Naive thymus-derived CD4-positive, alpha-beta T cell (primary cell): ENCODE measurements around the gene SECTM1. TPM values are rescaled to one million over a fixed set of nuclear protein-coding genes. Genes with fewer than 3 reads are reported as not detected.

Source experiments
- ATAC-seq: fragments of 150-1000 bp; cut with Tn5 transposase; 2 replicates; pipeline ENCODE4 v1.10.0; 2021; ENCODE audit warnings: mild to moderate bottlenecking, moderate library complexity
- CTCF ChIA-PET: fragments of 350-600 bp; sonication (Branson Sonifier 250); formaldehyde crosslinking; loops from one replicate; lab custom pipeline; 2021; ENCODE audit warnings: antibody characterized with exemption; lab: Charles Lee
- POLR2A ChIA-PET: fragments of 350-600 bp; sonication (Branson Sonifier 250); formaldehyde crosslinking; loops from one replicate; lab custom pipeline; 2021; ENCODE audit warnings: antibody characterized with exemption, inconsistent platforms; lab: Charles Lee
- DNase-seq, 9 donors: peaks; one replicate each; pipeline versions ENCODE4 v3.0.0 to v3.0.0-alpha.2; 2020 to 2022; ENCODE audit warnings: mixed read lengths in 1 of 9
- H3K27ac ChIP-seq: one replicate; pipeline ENCODE4 v1.7.0; 2013; ENCODE audit warnings: mild to moderate bottlenecking, low read depth, low read length, moderate library complexity
- H3K27me3 ChIP-seq, 2 donors: one replicate each; pipeline ENCODE4 v1.7.0; 2013; ENCODE audit warnings: low read length in 2 of 2, mild to moderate bottlenecking in 2 of 2, moderate library complexity in 2 of 2; ENCODE audit not compliant: control insufficient read depth in 2 of 2, insufficient read depth in 2 of 2
- H3K36me3 ChIP-seq, 3 experiments: 1 replicate in 2 of 3; 2 replicates in 1 of 3; pipeline ENCODE4 v1.7.0; 2013; ENCODE audit warnings: low read length in 3 of 3, mild to moderate bottlenecking in 3 of 3, moderate library complexity in 1 of 3; ENCODE audit not compliant: insufficient read depth in 3 of 3, control insufficient read depth in 2 of 3
- H3K4me1 ChIP-seq, 2 donors: one replicate each; pipeline ENCODE4 v1.7.0; 2013; ENCODE audit warnings: low read length in 2 of 2, mild to moderate bottlenecking in 2 of 2, moderate library complexity in 1 of 2; ENCODE audit not compliant: control insufficient read depth in 2 of 2, insufficient read depth in 2 of 2
- H3K4me3 ChIP-seq: 2 replicates; pipeline ENCODE4 v1.7.0; 2013; ENCODE audit warnings: mild to moderate bottlenecking, low read length
- H3K9me3 ChIP-seq, 3 experiments: 1 replicate in 2 of 3; 2 replicates in 1 of 3; pipeline ENCODE4 v1.7.0; 2013; ENCODE audit warnings: low read length in 3 of 3; ENCODE audit not compliant: control insufficient read depth in 2 of 3
- H3K27ac Mint-ChIP-seq, 9 donors: one replicate each; pipeline ENCODE4 v1.8.0; 2020 to 2022; ENCODE audit warnings: mixed read lengths in 9 of 9, mild to moderate bottlenecking in 8 of 9, moderate library complexity in 5 of 9, inconsistent platforms in 2 of 9
- H3K27me3 Mint-ChIP-seq, 5 donors: one replicate each; pipeline ENCODE4 v1.8.0; 2021 to 2022; ENCODE audit warnings: mixed read lengths in 5 of 5, mild to moderate bottlenecking in 1 of 5
- H3K36me3 Mint-ChIP-seq, 5 donors: one replicate each; pipeline ENCODE4 v1.8.0; 2020 to 2022; ENCODE audit warnings: mixed read lengths in 5 of 5, mild to moderate bottlenecking in 3 of 5, inconsistent platforms in 1 of 5
- H3K4me1 Mint-ChIP-seq, 7 donors: one replicate each; pipeline ENCODE4 v1.8.0; 2020 to 2022; ENCODE audit warnings: mixed read lengths in 7 of 7, mild to moderate bottlenecking in 3 of 7, inconsistent platforms in 1 of 7
- H3K4me3 Mint-ChIP-seq, 10 donors: one replicate each; pipeline ENCODE4 v1.8.0; 2020 to 2022; ENCODE audit warnings: mild to moderate bottlenecking in 10 of 10, mixed read lengths in 10 of 10, moderate library complexity in 6 of 10, inconsistent platforms in 2 of 10
- H3K9me3 Mint-ChIP-seq, 11 donors: one replicate each; pipeline ENCODE4 v1.8.0; 2020 to 2022; ENCODE audit warnings: mixed read lengths in 11 of 11, mild to moderate bottlenecking in 4 of 11, inconsistent platforms in 1 of 11, moderate library complexity in 1 of 11
- intact Hi-C, 2 donors: fragments of 100-400 bp; cut with micrococcal nuclease; formaldehyde crosslinking; loops; one replicate each; pipeline ENCODE4 v1.15.1; 2023
- polyA plus RNA-seq, 2 donors: library from polyadenylated mRNA; unstranded; fragments of 300-500 nt; fragmentation: Illumina TruSeq; gene quantifications; one replicate each; pipeline ENCODE4 v1.2.3, GENCODE V29; 2021
- total RNA-seq, 6 experiments: library from RNA in 5 of 6; stranded (reverse) in 5 of 6; gene quantifications; 1 replicate in 5 of 6; 2 replicates in 1 of 6; pipeline ENCODE4 v1.2.3 and lab custom pipeline; 2021 to 2026

Gene SECTM1
- total and polyA plus RNA-seq, 7 experiments from 2014 or later = 1.5 to 32.4 (median 3.2) TPM

DNA sequence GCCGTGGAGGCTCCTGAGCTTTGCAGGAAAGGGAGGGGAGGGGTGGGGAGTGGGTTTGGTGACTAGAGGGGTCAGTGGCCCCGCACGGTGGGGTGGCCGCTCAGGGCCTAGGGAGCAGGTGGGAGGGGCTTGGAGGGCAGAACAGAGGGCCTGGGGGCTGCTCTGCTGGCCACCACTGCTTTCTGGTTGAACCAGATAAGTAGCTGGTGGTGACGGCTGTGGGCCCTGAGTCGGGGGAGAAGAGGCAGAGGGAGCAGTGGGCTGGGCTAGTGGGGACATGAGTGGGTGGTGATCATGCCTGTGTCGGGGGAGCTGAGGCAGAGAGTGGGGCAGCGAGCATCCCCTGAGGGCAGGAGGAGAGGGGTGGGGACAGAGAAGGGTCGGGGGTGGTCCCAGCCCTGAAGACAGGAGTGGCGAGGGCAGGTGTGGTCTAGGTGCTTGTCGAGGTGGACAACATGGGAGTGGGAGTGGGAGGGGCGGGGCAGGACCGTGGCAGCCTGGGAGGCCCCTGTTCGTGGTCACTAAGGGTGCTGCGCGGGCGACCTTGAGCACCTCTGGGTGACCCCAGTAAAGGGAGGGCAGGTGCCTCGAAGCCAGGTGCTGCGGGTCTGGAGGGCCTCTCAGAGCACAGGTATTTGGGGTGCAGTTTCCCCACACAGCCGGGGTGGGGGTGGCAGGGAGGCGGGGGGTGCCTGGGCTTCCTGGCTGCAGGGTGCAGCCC lies 9.9 kb downstream of the SECTM1 start:
- Mint-ChIP-seq H3K27me3 (no peaks in the 10 kb centered on the region), H3K4me3 (peak overlapping the region in 1 of 10 donors; percentile 14), H3K9me3 (no peaks in the 10 kb centered on the region), H3K4me1 (peaks cover 0 to 29% (median 16%) of the 10 kb centered on the region in 7 donors), H3K36me3 (no peaks in the 10 kb centered on the region), H3K27ac (peak overlapping the region in 1 of 9 donors; percentile 25)
- Histone ChIP-seq H3K4me3 (no peak overlapping the region), H3K4me1 (peaks cover 7 to 12% of the 10 kb centered on the region in 2 donors), H3K36me3 (no peaks in the 10 kb centered on the region), H3K27ac (no peak overlapping the region), H3K9me3 (no peaks in the 10 kb centered on the region), H3K27me3 (no peaks in the 10 kb centered on the region)
- DNase-seq (no peak), ATAC-seq (no peak)
- CTCF ChIA-PET = interaction anchor here (0.7 to 3.4 kb wide), 2 partner anchors 23 to 213 kb away, joined by 3 to 57 read pairs; no protein-coding TSS in a partner anchor
- POLR2A ChIA-PET = interaction anchor here (1.1 to 5.3 kb wide), 3 partner anchors 10 to 31 kb away, joined by 3 to 34 read pairs (median 5); partner anchors contain the start of gene SECTM1
- intact Hi-C loops = no loop called here

DNA sequence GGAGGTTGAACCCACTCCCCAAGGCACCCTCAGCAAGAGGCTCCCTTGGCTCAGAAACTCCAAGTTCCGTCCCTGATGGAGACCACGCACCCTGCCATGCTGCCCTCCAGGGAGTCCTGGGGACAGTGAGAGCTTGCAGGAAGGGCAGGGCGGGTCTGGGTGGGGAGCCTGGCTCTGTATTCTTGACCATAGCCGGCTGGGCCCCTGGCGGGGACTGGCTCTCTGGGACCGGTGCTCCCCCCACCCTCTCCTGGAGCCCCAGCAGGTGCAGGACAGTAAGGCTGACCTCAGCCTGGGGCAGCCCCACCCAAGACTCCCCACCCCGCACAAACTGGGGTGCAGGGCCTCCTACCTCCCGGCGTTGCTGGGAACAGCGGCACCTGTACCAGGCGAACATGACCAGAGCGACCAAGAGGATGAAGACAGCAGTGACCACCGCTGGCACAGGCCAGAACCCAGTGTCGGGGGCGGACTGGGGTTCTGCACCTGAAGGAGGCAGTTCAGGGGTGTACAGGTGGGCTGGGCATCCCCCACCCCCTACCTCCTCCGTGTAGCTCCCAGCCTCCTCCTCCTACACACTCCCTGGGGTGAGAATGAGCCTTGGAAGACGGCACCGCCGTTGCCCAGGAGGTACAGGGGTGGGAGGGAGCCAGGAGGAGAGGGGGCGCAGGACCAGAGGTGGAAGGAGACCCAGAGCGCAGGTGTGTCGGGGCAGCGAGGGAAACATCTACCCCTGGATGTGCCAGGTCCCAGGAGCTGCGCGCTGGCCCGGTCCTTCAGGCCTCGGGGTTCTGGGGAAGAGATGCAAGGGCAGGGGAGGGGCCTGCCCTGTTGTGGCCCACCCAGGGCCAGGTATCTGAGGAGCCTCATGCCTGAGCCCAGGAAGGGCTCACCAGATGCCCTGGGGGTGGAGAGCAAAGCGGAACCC lies 10.8 kb downstream of the SECTM1 start:
- ATAC-seq = no peak
- no peaks in the 10 kb centered on the region for H3K36me3 Mint-ChIP-seq
- H3K9me3 ChIP-seq = no peaks in the 10 kb centered on the region
- peaks cover 0 to 29% (median 16%) of the 10 kb centered on the region in 7 donors for H3K4me1 Mint-ChIP-seq
- H3K9me3 Mint-ChIP-seq = no peaks in the 10 kb centered on the region
- H3K27me3 Mint-ChIP-seq = no peaks in the 10 kb centered on the region
- peak overlapping the region in 1 of 10 donors; percentile 63 for H3K4me3 Mint-ChIP-seq
- intact Hi-C loops = no loop called here
- H3K36me3 ChIP-seq = no peaks in the 10 kb centered on the region
- no peak overlapping the region for H3K27ac ChIP-seq
- no peaks in the 10 kb centered on the region for H3K27me3 ChIP-seq
- peaks cover 9 to 16% of the 10 kb centered on the region in 2 donors for H3K4me1 ChIP-seq
- H3K27ac Mint-ChIP-seq = peak overlapping the region in 6 of 9 donors; percentile 22 to 89 (median 69)
- no peak for DNase-seq
- CTCF ChIA-PET = interaction anchor here (0.8 to 3.4 kb wide), 5 partner anchors 22 to 92 kb away, joined by 3 to 57 read pairs (median 7); no protein-coding TSS in a partner anchor
- POLR2A ChIA-PET = interaction anchor here (0.5 to 5.3 kb wide), 6 partner anchors 10 to 117 kb away, joined by 3 to 34 read pairs (median 4); no protein-coding TSS in a partner anchor
- no peak overlapping the region for H3K4me3 ChIP-seq

DNA sequence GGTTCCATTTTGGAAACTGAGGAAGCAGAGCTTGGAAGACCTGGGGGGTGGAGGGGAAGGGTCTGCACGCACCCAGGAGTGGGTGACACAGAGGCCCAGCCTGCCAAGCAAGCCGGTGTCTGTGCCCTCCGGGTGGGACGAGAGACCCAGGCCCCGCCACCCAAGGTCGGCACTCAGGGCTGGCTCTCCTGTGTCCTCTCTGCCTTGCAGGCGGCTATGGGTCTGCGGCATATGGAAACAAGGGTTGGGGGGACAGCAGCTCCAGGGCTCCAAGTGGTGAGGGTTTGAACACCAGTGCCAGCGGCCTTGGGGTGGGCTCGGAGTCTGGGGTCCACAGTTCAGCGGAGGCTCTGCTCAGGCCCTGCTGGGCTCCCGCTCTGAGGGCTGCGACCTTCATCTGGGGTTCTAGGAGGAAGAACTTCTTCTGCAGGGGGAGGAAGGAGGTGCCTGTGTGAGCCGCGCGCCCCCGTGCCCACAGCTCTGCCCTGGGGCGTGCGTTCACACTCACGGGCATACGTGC lies 11.6 kb downstream of the SECTM1 start:
- Histone ChIP-seq H3K9me3 (no peaks in the 10 kb centered on the region), H3K27ac (peak overlapping the region; percentile 77), H3K4me3 (no peak overlapping the region), H3K27me3 (no peaks in the 10 kb centered on the region), H3K36me3 (peaks cover 0 to 4% (median 0%) of the 10 kb centered on the region in 3 experiments), H3K4me1 (peaks cover 13 to 20% of the 10 kb centered on the region in 2 donors)
- Mint-ChIP-seq H3K36me3 (no peaks in the 10 kb centered on the region), H3K27ac (peak overlapping the region in 7 of 9 donors; percentile 28 to 89 (median 76)), H3K9me3 (no peaks in the 10 kb centered on the region), H3K4me3 (peak overlapping the region in 6 of 10 donors; percentile 6 to 63 (median 28)), H3K4me1 (peaks cover 0 to 33% (median 16%) of the 10 kb centered on the region in 7 donors), H3K27me3 (no peaks in the 10 kb centered on the region)
- ChIA-PET POLR2A (interaction anchor here (0.7 to 5.3 kb wide), 5 partner anchors 15 to 116 kb away, joined by 3 to 34 read pairs (median 5); no protein-coding TSS in a partner anchor), CTCF (interaction anchor here (0.8 to 3.4 kb wide), 6 partner anchors 21 to 91 kb away, joined by 3 to 57 read pairs (median 6); no protein-coding TSS in a partner anchor)
- DNase-seq = no peak
- ATAC-seq = no peak
- intact Hi-C loops = loop anchor here (1.0 to 2.0 kb wide), 8 partner anchors 20 to 292 kb away; partner anchors contain the start of gene CSNK1D (in 1 of the 2)

DNA sequence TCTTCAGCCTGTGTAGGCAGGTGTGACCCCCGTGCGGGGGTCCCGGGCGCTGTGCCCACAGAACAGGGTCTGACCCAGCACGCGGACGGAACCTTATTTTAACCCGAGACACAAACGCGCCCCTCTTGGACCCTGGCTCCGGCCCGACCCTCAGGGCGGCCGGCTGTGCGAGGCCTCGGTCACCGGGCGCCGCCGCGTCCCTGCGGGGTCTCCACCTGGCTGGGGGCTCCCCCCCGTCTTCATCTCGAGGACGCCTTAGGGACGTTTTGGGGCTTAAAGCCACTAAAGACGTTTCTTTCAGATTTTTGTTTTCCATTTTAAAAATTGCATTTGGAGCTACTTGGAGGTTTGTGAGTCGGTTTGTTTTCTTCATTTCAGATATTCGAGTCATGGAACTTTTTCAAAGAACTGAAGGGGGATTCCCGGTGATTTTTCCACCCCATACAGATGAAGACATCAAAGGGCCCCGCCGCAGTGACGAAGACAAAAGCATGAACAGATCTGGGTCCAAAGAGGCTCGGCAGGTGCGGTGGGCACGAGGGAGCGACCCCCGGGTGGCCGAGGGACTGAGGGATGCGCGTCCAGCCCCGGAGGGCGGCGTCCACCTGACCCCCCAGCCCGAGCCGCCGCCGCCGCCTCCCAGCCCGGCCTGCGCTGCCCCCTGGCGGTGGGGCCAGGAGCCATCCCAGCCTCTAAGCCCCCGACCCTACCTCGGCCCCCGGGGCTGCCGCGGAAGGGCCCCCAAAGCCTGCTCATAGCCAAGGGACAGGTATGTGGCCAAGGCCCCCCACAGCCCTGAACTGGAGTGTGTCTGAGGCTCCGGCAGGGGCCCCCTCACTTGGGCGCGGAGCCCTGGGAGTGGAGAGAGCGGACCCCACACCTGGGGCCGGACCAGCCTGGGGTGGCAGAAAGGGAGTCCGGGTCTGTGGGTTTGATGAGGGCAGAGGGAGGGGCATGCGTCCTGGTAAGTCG lies 12.3 kb downstream of the SECTM1 start:
- Mint-ChIP-seq H3K27ac (peak overlapping the region; percentile 75 to 97 (median 93)), H3K27me3 (no peaks in the 10 kb centered on the region), H3K4me3 (peak overlapping the region; percentile 58 to 87 (median 82)), H3K9me3 (no peaks in the 10 kb centered on the region), H3K36me3 (peaks cover 0 to 3% (median 0%) of the 10 kb centered on the region in 5 donors), H3K4me1 (peaks cover 0 to 31% (median 16%) of the 10 kb centered on the region in 7 donors)
- Histone ChIP-seq H3K27ac (peak overlapping the region; percentile 77), H3K4me1 (peaks cover 13 to 20% of the 10 kb centered on the region in 2 donors), H3K36me3 (peaks cover 0 to 12% (median 0%) of the 10 kb centered on the region in 3 experiments), H3K27me3 (no peaks in the 10 kb centered on the region), H3K4me3 (peak overlapping the region; percentile 46), H3K9me3 (no peaks in the 10 kb centered on the region)
- intact Hi-C loops = loop anchor here (1.0 to 2.0 kb wide), 8 partner anchors 19 to 291 kb away; partner anchors contain the start of gene CSNK1D (in 1 of the 2)
- ChIA-PET CTCF (interaction anchor here (0.9 to 3.4 kb wide), 7 partner anchors 12 to 88 kb away, joined by 3 to 57 read pairs (median 5); no protein-coding TSS in a partner anchor), POLR2A (interaction anchor here (0.8 to 5.3 kb wide), 5 partner anchors 15 to 115 kb away, joined by 3 to 34 read pairs (median 5); no protein-coding TSS in a partner anchor)
- ATAC-seq (peak; percentile 69), DNase-seq (peak; percentile 70 to 95 (median 80))

DNA sequence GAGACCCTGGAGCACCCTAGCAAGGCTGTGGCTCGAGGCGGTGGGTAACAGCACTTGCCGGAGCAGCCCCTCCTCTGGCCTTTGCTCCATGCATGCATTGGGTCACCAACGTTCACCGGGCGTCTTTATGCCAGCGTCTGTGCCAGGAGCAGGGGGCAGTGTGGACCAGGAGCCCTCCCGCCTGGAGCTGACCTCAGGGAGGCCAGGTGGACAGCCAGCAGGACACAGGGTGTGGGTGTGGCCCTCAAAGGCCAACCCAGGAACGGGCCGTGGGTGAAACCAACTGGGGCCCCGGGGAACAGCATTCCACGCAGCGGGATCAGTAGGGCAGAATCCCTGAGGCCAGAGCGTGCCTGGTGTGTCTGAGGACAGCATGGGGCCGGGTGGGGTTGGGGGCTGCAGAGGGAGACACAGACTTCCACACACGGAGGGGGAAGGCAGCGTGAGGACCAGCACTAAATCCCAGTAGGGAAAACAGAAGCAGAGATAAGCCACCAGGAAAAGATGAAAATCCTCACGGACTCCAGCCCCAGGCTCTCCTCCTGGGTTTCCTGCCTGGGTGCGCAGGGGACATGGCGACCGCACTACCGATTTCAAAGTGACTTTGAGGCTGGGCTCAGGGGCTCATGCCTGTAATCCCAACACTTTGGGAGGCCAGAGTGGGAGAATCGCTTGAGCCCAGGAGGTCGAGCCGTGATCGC lies 13.3 kb downstream of the SECTM1 start:
- H3K27ac ChIP-seq = peak overlapping the region; percentile 77
- DNase-seq = no peak
- H3K4me3 ChIP-seq = no peak overlapping the region
- Mint-ChIP-seq H3K27me3 (no peaks in the 10 kb centered on the region), H3K27ac (peak overlapping the region in 5 of 9 donors; percentile 71 to 97 (median 75)), H3K4me3 (peak overlapping the region in 7 of 10 donors; percentile 32 to 87 (median 65)), H3K4me1 (peaks cover 8 to 36% (median 18%) of the 10 kb centered on the region in 7 donors), H3K36me3 (peaks cover 0 to 11% (median 0%) of the 10 kb centered on the region in 5 donors), H3K9me3 (no peaks in the 10 kb centered on the region)
- ChIA-PET CTCF (interaction anchor here (0.9 to 3.4 kb wide), 7 partner anchors 13 to 114 kb away, joined by 3 to 57 read pairs (median 5); no protein-coding TSS in a partner anchor), POLR2A (interaction anchor here (0.5 to 5.3 kb wide), 7 partner anchors 14 to 276 kb away, joined by 3 to 34 read pairs (median 5); no protein-coding TSS in a partner anchor)
- H3K27me3 ChIP-seq = no peaks in the 10 kb centered on the region
- H3K4me1 ChIP-seq = peaks cover 19 to 20% of the 10 kb centered on the region in 2 donors
- ATAC-seq = no peak
- no peaks in the 10 kb centered on the region for H3K9me3 ChIP-seq
- intact Hi-C loops = loop anchor here (2.0 kb wide), 2 partner anchors 75 to 193 kb away; no protein-coding TSS in a partner anchor
- H3K36me3 ChIP-seq = peaks cover 0 to 21% (median 0%) of the 10 kb centered on the region in 3 experiments
